ENCODE results near the gene CA7.
A peak's percentile ranks its signal among the peaks of the same experiment; 100 is the strongest.

Gene CA7

GRCh38 chr16:66844342-66845079 lies at the start of gene CA7:
Gene CA7 (plus strand): TSS chr16:66844414. CDS start chr16:66844488, 74 bp downstream.
- Histone ChIP-seq H3K27me3 (ENCODE audit: insufficient read depth, low read length) (peaks cover 89% of the 10 kb centered on the region), H3K4me3 (ENCODE audit: low read length) (peak within 1 kb of the TSS; percentile 74), H3K4me1 (ENCODE audit: insufficient read depth, low read length) (no peaks in the 10 kb centered on the region; the same call in 1 of the 2 replicates), H3K9me3 (ENCODE audit: insufficient read depth, low read depth, low read length) (no peaks in the 10 kb centered on the region), H3K27ac (ENCODE audit: low read length) (no peak within 1 kb of the TSS), H3K36me3 (ENCODE audit: insufficient read depth, low read depth, low read length) (no peaks in the 10 kb centered on the region), H3K9ac (ENCODE audit: low read depth, low read length) (no peak within 1 kb of the TSS)

DNA sequence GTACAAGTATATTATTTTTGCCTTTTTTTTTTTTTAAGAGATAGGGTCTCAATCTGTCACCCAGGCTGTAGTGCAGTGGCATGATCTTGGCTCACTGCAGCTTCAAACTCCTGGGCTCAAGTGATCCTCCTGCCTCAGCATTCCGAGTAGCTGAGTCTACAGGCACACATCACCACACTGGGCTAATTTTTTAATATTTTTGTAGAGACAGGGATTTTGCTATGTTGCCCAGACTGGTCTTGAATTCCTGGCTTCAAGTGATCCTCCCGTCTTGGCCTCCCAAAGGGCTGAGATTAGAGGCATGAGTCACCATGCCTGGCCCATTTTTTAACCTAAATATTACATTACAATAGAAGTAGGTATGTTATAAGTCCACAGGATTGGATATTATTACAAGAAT lies 46.1 kb upstream of the CA7 start:
- Histone ChIP-seq H3K4me1 (ENCODE audit: insufficient read depth, low read length) (no peaks in the 10 kb centered on the region), H3K27me3 (ENCODE audit: insufficient read depth, low read length) (no peaks in the 10 kb centered on the region), H3K4me3 (ENCODE audit: low read length) (no peak overlapping the region), H3K27ac (ENCODE audit: low read length) (no peak overlapping the region), H3K9ac (ENCODE audit: low read depth, low read length) (no peak overlapping the region), H3K36me3 (ENCODE audit: insufficient read depth, low read depth, low read length) (peaks cover 15% of the 10 kb centered on the region; the same call in 1 of the 2 replicates), H3K9me3 (ENCODE audit: insufficient read depth, low read depth, low read length) (no peaks in the 10 kb centered on the region)

- Histone ChIP-seq H3K27ac (ENCODE audit: low read length) (no peak overlapping the region), H3K27me3 (ENCODE audit: insufficient read depth, low read length) (no peaks in the 10 kb centered on the region), H3K36me3 (ENCODE audit: insufficient read depth, low read depth, low read length) (peaks cover 42% of the 10 kb centered on the region), H3K9me3 (ENCODE audit: insufficient read depth, low read depth, low read length) (no peaks in the 10 kb centered on the region), H3K9ac (ENCODE audit: low read depth, low read length) (no peak overlapping the region), H3K4me3 (ENCODE audit: low read length) (no peak overlapping the region), H3K4me1 (ENCODE audit: insufficient read depth, low read length) (no peaks in the 10 kb centered on the region)
These were observed 43.4 kb upstream of the CA7 start for GRCh38 chr16:66800856-66801255.

DNA sequence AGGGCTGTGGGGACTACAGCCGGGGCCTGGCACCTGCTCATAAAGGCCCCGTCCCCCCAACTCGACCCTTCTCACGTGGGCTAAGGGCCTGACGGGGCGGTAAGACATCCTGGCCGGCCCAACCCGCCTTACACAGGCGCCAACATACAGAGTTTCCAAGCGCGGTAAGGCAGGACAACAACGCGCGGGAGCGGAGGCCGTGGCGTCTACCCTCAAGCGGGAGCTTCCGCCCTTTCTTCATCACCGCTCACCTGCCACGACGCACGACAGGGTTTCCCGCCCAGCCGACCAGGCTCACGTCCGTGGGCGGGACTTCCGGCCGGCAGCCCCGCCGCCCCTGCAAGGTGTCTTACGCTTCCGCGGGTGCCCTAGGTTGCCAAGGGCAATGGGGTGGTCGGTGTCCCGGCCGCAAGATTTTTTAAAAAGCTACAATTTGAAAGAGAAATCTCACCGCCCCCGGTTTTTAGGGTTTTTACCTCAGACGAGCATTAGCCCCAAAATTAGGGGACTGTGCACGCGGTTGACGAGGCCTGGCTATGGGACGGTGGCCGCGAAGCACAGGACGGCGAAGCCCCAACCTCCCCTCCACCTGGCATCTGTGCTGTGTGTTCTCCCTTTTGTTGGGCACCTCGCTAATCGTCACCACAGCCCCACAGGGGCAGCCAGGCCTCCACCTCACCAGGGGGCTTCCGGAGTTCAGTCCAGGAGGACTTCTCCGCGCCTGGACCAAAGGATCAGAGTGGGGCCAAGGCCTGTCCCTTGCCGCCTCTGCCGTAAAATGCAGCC lies 42.7 kb upstream of the CA7 start, which contains the start of gene TERB1:
TSS of gene TERB1 (minus strand) at position 265 of the 786 bp plus-strand sequence. CDS start 4,786 bp downstream, outside the sequence.
- Histone ChIP-seq H3K27me3 (ENCODE audit: insufficient read depth, low read length) (no peaks in the 10 kb centered on the region), H3K36me3 (ENCODE audit: insufficient read depth, low read depth, low read length) (peaks cover 49% of the 10 kb centered on the region), H3K9me3 (ENCODE audit: insufficient read depth, low read depth, low read length) (no peaks in the 10 kb centered on the region), H3K27ac (ENCODE audit: low read length) (no peak within 1 kb of the TSS), H3K4me1 (ENCODE audit: insufficient read depth, low read length) (no peaks in the 10 kb centered on the region), H3K9ac (ENCODE audit: low read depth, low read length) (no peak within 1 kb of the TSS), H3K4me3 (ENCODE audit: low read length) (no peak within 1 kb of the TSS)

DNA sequence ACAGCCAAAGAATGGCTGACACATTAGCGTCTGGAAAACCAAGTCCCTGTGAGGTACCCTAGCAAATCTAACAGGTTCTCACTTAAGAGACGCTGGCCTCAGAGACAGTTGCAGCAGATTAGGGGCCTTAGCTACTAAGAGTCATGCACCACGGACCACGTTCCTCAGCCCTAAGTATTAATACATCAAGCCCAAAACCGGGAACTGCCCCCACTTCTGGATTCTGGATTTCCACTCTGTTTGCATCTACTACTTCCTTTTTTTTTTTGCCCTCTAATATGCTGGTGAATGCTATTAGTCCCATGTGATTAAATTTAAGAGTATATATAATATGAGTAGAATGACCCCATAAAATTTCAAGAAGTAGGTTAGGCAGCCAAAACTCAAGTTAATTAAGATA lies 42.1 kb upstream of the CA7 start:
- Histone ChIP-seq H3K36me3 (ENCODE audit: insufficient read depth, low read depth, low read length) (peaks cover 55% of the 10 kb centered on the region), H3K27ac (ENCODE audit: low read length) (no peak overlapping the region), H3K27me3 (ENCODE audit: insufficient read depth, low read length) (no peaks in the 10 kb centered on the region), H3K4me3 (ENCODE audit: low read length) (no peak overlapping the region), H3K9ac (ENCODE audit: low read depth, low read length) (no peak overlapping the region), H3K9me3 (ENCODE audit: insufficient read depth, low read depth, low read length) (no peaks in the 10 kb centered on the region), H3K4me1 (ENCODE audit: insufficient read depth, low read length) (no peaks in the 10 kb centered on the region)

- H3K9ac ChIP-seq (ENCODE audit: low read depth, low read length), result no peak overlapping the region
- no peaks in the 10 kb centered on the region for H3K4me1 ChIP-seq (ENCODE audit: insufficient read depth, low read length)
- peaks cover 94% of the 10 kb centered on the region for H3K36me3 ChIP-seq (ENCODE audit: insufficient read depth, low read depth, low read length)
- H3K27me3 ChIP-seq (ENCODE audit: insufficient read depth, low read length), result no peaks in the 10 kb centered on the region
- no peaks in the 10 kb centered on the region for H3K9me3 ChIP-seq (ENCODE audit: insufficient read depth, low read depth, low read length)
- H3K27ac ChIP-seq (ENCODE audit: low read length), result no peak overlapping the region
- no peak overlapping the region for H3K4me3 ChIP-seq (ENCODE audit: low read length)
These were observed 34.4 kb upstream of the CA7 start for GRCh38 chr16:66809765-66810164.

- H3K9me3 ChIP-seq (ENCODE audit: insufficient read depth, low read depth, low read length), result no peaks in the 10 kb centered on the region
- H3K9ac ChIP-seq (ENCODE audit: low read depth, low read length), result no peak overlapping the region
- no peaks in the 10 kb centered on the region for H3K27me3 ChIP-seq (ENCODE audit: insufficient read depth, low read length)
- H3K4me3 ChIP-seq (ENCODE audit: low read length), result no peak overlapping the region
- H3K4me1 ChIP-seq (ENCODE audit: insufficient read depth, low read length), result no peaks in the 10 kb centered on the region
- peaks cover 94% of the 10 kb centered on the region for H3K36me3 ChIP-seq (ENCODE audit: insufficient read depth, low read depth, low read length)
- H3K27ac ChIP-seq (ENCODE audit: low read length), result no peak overlapping the region
These were observed 33.8 kb upstream of the CA7 start for GRCh38 chr16:66810391-66810790.

DNA sequence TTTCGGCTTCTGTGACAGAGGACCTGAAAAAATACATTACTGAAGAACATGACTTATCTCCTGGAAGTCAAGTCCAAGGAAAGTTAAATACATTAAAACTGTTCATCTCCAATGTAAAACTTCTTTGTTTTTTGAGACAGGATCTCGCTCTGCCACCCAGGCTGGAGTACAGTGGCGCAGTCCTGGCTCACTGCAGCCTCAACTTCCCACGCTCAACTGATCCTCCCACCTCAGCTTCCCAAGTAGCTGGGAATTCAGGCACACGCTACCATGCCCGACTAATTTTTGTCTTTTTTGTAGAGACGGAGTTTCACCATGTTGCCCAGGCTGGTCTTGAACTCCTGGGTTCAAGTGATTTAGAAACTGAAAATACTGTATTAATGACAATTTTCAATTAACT lies 33.2 kb upstream of the CA7 start:
- H3K36me3 ChIP-seq (ENCODE audit: insufficient read depth, low read depth, low read length), result peaks cover 93% of the 10 kb centered on the region
- H3K4me1 ChIP-seq (ENCODE audit: insufficient read depth, low read length), result no peaks in the 10 kb centered on the region
- H3K27me3 ChIP-seq (ENCODE audit: insufficient read depth, low read length), result no peaks in the 10 kb centered on the region
- H3K4me3 ChIP-seq (ENCODE audit: low read length), result no peak overlapping the region
- no peak overlapping the region for H3K27ac ChIP-seq (ENCODE audit: low read length)
- no peak overlapping the region for H3K9ac ChIP-seq (ENCODE audit: low read depth, low read length)
- H3K9me3 ChIP-seq (ENCODE audit: insufficient read depth, low read depth, low read length), result no peaks in the 10 kb centered on the region

GRCh38 chr16:66814734-66815133 lies 29.5 kb upstream of the CA7 start:
- H3K27me3 ChIP-seq (ENCODE audit: insufficient read depth, low read length), result no peaks in the 10 kb centered on the region
- no peak overlapping the region for H3K9ac ChIP-seq (ENCODE audit: low read depth, low read length)
- H3K4me3 ChIP-seq (ENCODE audit: low read length), result no peak overlapping the region
- H3K36me3 ChIP-seq (ENCODE audit: insufficient read depth, low read depth, low read length), result peaks cover 94% of the 10 kb centered on the region
- H3K27ac ChIP-seq (ENCODE audit: low read length), result no peak overlapping the region
- H3K9me3 ChIP-seq (ENCODE audit: insufficient read depth, low read depth, low read length), result no peaks in the 10 kb centered on the region
- no peaks in the 10 kb centered on the region for H3K4me1 ChIP-seq (ENCODE audit: insufficient read depth, low read length)

DNA sequence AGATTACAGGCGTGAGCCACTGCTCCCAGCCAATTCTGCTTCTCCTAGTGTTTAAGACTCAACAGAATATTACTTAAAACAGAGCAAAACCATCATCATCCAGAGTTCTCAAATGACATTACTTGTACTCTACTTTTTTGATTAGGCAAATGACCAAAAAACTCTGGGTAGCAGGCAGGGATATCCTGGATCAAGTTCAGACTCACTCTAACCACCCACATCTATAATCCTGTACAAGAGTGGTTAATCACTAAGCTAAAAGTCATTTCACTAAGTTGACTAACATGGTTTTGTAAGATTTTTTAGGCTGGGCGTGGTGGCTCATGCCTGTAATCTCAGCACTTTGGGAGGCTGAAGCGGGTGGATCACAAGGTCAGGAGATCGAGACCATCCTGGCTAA lies 20.2 kb upstream of the CA7 start:
- H3K9ac ChIP-seq (ENCODE audit: low read depth, low read length), result no peak overlapping the region
- no peaks in the 10 kb centered on the region for H3K4me1 ChIP-seq (ENCODE audit: insufficient read depth, low read length)
- H3K4me3 ChIP-seq (ENCODE audit: low read length), result no peak overlapping the region
- no peak overlapping the region for H3K27ac ChIP-seq (ENCODE audit: low read length)
- H3K27me3 ChIP-seq (ENCODE audit: insufficient read depth, low read length), result no peaks in the 10 kb centered on the region
- peaks cover 84% of the 10 kb centered on the region for H3K36me3 ChIP-seq (ENCODE audit: insufficient read depth, low read depth, low read length)
- H3K9me3 ChIP-seq (ENCODE audit: insufficient read depth, low read depth, low read length), result no peaks in the 10 kb centered on the region

DNA sequence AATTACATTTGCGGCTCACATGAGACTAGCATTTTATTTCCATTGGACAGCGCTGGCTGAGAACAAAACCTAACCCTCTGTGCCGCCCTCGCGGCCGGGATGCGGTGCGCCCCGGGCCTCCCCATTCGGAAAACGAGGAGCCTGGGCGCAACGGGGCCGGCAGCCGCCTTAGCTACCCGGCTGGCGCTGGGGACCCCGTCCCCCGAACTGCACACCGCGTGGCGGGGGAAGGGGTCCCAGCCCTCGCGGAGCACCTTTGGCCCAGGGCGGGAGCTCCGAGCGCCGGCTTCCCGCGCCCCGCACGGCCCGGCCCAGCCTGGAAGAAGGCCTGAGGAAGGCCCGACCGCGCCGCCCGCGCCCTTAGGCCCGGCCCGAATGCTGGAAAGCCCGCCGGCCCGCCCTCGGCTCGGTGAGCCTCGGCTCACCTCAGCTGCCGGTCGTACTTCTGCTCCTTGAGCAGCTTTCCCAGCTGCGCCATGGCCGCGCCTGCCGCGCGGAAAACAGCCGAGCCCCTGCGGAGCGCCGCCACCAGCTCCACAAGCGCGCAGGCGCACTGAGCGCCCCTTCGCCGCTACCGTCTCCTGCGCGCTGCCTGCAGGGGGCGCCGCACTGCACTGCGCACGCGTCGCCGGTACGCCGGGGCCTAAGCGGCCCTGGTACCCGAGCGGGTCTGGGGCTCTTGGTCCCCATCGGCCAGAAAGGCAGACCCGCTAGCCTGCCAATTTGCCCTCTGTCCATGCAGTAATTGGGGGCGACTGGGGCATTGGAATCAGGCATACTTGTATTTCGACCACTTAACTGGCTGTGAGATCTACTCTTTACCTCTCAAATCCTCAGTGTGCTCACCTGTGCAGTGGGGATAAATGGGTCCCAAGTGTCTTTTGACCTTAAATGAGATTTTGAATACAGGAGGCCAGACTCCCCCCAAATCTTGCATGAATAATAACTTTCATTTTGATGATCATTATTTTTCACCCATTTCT lies 13.5 kb upstream of the CA7 start, which contains the start of gene NAE1:
TSS of gene NAE1 (minus strand) at position 555 of the 983 bp plus-strand sequence. CDS start at position 478, 77 bp downstream.
- Histone ChIP-seq H3K9ac (ENCODE audit: low read depth, low read length) (peak within 1 kb of the TSS; percentile 95), H3K9me3 (ENCODE audit: insufficient read depth, low read depth, low read length) (no peaks in the 10 kb centered on the region), H3K27ac (ENCODE audit: low read length) (no peak within 1 kb of the TSS), H3K27me3 (ENCODE audit: insufficient read depth, low read length) (0 out of 2 replicates have a peak, but pooled peaks cover 12% of the 10 kb centered on the region), H3K4me3 (ENCODE audit: low read length) (peak within 1 kb of the TSS; percentile 88), H3K36me3 (ENCODE audit: insufficient read depth, low read depth, low read length) (peaks cover 28% of the 10 kb centered on the region), H3K4me1 (ENCODE audit: insufficient read depth, low read length) (0 out of 2 replicates have a peak, but pooled peaks cover 5% of the 10 kb centered on the region)

Data from iPS-20b (cell line).